ENCODE measurements around the gene MSH6.

DNA sequence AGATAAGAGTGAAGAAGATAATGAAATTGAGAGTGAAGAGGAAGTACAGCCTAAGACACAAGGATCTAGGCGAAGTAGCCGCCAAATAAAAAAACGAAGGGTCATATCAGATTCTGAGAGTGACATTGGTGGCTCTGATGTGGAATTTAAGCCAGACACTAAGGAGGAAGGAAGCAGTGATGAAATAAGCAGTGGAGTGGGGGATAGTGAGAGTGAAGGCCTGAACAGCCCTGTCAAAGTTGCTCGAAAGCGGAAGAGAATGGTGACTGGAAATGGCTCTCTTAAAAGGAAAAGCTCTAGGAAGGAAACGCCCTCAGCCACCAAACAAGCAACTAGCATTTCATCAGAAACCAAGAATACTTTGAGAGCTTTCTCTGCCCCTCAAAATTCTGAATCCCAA, 15.7 kb downstream of the MSH6 start:
- TF ChIP-seq, protein P1, sequence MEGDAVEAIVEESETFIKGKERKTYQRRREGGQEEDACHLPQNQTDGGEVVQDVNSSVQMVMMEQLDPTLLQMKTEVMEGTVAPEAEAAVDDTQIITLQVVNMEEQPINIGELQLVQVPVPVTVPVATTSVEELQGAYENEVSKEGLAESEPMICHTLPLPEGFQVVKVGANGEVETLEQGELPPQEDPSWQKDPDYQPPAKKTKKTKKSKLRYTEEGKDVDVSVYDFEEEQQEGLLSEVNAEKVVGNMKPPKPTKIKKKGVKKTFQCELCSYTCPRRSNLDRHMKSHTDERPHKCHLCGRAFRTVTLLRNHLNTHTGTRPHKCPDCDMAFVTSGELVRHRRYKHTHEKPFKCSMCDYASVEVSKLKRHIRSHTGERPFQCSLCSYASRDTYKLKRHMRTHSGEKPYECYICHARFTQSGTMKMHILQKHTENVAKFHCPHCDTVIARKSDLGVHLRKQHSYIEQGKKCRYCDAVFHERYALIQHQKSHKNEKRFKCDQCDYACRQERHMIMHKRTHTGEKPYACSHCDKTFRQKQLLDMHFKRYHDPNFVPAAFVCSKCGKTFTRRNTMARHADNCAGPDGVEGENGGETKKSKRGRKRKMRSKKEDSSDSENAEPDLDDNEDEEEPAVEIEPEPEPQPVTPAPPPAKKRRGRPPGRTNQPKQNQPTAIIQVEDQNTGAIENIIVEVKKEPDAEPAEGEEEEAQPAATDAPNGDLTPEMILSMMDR (IDR thresholded peaks at IDR 0.05; ENCODE audit: poor library complexity) = no peak
- TF ChIP-seq EZH2 (IDR thresholded peaks at IDR 0.05; ENCODE audit: borderline replicate concordance) (no peak), EZH2phosphoT487 (IDR thresholded peaks at IDR 0.05; ENCODE audit: low read depth, severe bottlenecking, unreplicated experiment) (no peak)

Measured in hepatocyte (in vitro differentiated cells).